GM18526 (cell line): ENCODE data around the gene CHRNA4.

Experiments
- POLR2A ChIP-seq: IDR thresholded peaks from 3 replicates; pipeline ENCODE4 v1.6.1; 2011; ENCODE audit not compliant: insufficient read length; ENCODE audit errors: extremely low read depth

Gene CHRNA4

DNA sequence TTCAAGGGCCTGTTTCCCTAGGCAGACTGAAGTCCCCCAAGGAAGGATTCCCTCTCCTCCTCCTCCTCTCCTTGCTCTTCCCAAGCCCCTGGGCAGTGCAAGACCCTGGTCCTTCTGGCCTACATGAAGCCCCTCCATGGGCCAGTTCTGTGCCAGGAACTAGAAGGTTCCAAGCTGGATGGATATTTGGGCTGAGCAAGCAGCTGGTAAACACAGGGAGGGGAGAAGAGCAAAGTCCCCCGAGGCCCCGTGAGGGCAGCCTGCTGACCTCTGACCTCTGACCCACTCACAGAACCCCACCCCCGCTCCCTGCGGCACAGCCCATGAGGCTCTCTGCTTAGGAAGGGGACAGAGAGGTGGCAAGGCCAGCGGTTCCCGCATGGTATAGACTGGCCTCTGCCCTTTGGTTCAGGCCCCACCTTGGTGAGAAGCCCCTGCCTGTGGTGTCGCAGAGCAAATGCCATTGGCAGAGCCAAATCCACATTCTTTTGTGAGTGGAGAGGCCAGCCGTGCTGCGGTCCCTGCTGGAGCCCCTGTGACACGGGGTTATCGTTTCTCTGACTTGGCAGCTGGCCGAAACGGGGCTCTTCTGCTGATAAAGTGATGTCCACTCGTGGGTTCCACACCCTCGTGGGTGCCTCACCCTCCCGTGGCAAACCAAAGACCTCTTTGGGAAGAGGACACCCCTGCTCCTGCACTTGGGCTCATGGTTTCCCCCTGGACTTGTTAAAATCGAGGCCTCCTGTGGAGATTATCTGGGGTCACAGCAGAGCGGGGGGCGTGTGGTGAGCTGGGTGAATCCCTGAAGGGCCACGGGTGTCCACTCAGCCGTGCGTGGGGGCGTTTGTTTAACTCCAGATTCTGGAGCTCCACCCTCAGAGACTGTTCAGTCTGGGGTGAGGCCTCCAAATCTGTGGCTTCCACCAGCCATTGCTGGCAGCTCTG, 2.1 kb upstream of the CHRNA4 start:
- TF ChIP-seq POLR2A: no peak

DNA sequence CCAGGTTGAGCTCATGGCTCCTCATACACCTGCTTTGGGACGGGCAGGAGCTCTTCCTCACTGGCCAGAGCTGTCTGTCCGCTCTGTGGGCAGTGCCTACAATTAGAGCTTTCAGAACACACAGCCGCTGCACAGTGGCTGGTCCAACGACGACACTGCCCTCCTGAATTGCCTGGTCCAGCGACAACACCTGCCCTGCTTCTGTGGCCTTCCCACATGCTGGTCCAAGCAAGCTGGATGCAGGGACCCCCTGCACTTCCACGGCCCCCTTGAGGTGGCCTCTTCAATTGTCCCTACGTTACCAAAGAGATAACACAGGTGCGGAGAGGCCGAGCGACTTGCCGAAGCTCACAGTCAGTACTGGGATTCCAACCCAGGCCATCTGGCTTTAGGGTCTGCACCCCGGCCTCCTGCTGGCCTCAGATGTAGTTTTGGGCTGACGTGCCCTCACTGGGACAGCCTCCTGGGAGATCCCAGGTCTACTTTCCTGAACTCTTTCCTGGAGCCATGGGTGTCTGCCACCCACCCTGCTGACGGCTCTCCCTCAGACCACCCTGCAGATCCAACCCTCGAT, 1.4 kb upstream of the CHRNA4 start:
- no peak for TF ChIP-seq POLR2A

DNA sequence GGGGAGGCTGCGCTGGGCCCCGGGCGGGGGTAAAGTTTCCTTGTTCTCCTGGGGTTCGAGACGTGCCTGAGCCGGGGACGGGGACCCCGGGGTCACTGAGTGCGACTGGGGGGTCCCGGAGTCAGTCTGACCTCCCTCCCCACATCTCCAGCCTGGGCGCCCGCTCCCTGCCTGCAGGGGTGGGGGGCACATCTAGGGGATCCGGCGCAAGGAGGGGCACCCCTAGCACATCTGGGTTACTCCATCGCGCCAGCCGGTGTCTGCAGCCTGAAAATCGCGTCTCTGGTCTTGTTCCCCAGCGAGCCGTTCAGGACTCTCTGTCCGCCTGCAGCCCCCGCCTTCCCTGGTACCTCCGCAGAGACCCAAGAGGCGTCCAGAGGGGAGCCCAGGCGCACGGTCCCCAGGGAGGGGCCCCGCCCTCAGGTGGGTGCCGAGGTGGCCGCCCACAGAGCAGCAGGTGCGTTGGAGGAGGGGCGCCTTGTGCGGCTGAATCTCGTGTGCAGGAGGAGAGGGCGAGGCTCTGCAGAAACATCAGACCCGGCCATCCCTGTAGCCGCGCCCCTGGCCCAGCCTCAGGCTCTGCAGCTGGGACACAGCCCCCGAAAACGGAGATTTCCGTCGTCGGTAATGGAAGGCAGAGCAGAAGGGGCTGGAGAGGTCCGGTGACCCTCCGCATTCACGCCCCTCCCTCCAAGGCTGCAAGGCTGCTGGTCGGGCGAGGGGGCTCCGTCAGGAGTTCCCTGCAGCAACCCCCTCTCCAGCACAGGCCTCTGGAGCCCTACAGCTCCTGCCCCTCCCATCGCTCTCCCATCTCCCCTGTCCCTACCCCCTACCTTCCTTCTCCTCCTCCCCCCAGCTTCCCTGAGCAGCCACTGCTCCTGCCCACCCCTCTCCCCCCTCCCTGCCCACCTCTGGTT, 628 bp upstream of the CHRNA4 start:
- no peak for TF ChIP-seq POLR2A

DNA sequence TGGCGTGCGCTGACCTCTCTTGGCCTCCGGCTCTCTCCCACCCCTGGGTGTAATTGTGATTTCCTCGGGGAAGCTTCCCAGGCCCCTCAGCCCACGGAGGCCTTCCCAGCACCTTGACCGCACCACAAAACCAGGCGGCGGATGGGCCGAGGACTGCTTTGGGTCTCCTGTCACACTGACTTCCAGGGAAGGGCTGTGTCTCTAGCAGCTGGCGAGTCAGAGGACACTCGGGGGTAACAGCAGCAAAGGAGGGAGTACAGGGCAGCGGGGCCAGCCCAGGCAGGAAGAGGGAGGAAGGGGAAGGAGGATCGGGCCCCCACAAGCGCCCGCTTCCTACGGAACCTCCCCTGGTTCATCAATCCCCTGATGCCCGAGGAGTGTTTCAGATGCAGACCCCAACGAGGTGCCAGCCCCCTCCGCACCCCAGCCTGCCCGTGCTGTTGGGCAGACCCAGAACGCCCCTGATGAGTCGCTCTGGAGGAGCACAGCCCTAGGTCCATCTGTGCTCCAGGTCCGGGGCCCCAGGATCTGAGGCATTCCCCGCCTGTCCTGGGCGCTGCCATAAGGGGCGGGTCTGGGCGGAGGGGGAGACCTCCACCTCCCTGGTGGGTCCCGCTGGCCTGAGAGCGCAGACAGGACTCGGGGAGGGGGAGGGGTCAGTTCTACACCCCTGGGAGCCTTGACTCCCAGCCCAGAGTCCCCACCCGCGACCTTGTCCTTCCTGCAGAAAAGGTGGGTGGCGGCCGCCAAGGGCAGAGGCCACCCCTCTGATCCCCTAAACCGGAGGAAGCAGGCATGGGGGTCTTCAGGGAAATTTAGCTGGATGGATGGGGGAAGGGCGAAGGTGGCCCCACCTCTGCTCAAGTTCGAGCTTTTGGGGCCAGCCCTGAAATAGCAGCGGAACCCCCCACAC, 956 bp downstream of the CHRNA4 start:
- no peak for TF ChIP-seq POLR2A

DNA sequence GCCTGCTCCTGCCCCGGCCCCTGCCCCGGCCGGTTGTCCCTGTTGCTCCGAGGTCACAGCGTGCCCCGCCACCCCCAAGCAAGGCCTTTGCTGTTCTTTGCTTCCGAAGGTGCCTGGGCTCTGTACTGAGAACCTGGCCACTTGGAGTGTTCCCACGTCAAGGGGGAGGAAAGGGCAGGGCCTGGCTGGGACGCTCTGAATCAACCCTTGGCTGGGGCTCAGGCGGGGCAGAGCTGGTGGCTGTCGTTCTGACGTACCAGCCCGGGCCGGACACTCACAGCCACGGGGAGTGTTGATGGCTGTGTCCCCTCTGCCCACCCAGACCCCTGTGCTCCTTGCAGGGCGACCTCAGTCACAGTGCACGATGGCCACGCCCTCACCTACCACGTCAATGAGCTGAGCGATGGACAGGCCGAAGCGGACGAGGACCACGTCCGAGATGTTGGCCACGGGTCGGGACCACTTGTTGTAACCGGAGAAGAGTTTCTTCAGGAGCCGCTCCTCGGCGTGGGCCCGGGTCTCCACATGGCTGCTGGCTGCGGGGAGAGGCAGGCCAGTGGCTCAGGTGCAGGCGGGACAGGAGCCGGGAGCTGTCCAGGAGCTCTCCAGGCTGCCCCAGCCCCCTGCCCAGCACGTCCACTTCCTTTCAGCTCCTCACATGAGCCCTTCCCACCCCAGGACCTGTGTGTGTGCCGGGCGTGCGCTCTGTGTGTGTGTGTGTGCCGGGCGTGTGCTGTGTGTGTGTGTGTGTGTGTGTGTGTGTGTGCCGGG, 1.8 kb downstream of the CHRNA4 start:
- no peak for TF ChIP-seq POLR2A

DNA sequence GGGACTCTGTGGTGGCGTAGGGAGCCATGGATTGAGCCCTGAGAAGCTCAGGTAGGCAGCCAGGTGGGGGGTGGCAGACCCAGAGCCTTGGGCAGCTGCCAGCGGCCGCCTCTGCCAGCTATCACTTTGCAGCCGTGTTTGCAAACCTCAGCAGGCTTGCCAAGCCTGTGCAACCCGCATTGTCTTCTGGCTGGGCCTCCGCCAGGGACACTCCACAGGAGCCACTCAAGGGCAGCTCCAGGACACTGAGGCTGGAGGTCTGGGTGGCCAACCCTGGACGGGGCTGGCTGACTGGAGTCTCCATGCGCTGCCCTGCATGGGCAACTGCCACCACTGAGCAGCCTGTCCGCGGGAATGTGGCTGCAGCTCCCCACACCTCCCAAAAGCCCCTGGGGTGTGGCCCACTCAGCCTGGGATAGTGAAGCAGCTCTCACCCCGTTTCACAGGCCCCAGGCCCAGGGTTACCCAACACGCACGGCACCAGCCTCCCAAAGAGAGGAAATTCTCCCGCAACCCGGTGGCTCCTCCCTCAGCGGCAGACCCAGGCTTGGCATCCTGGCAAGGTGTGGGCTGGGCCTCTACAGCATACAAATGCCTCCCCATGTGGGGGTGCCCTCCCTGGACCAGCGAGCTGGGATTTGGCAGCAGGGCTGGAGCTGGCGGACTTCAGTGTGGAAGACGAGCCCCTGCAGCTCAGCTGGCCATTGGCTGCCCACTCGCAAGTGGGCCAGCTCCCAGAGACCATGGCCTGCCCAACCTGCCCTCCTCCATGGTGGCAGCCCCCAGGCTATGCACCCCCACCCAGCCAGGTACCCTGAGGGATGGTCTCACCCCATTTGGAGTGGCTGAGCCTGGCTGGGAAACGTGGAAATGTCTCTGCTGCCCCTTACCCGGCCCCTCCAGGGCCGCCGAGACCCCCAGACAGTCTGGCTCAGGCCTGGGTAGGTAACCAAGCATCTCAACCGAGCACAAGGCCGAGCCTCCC, 2.9 kb downstream of the CHRNA4 start:
- no peak for TF ChIP-seq POLR2A

DNA sequence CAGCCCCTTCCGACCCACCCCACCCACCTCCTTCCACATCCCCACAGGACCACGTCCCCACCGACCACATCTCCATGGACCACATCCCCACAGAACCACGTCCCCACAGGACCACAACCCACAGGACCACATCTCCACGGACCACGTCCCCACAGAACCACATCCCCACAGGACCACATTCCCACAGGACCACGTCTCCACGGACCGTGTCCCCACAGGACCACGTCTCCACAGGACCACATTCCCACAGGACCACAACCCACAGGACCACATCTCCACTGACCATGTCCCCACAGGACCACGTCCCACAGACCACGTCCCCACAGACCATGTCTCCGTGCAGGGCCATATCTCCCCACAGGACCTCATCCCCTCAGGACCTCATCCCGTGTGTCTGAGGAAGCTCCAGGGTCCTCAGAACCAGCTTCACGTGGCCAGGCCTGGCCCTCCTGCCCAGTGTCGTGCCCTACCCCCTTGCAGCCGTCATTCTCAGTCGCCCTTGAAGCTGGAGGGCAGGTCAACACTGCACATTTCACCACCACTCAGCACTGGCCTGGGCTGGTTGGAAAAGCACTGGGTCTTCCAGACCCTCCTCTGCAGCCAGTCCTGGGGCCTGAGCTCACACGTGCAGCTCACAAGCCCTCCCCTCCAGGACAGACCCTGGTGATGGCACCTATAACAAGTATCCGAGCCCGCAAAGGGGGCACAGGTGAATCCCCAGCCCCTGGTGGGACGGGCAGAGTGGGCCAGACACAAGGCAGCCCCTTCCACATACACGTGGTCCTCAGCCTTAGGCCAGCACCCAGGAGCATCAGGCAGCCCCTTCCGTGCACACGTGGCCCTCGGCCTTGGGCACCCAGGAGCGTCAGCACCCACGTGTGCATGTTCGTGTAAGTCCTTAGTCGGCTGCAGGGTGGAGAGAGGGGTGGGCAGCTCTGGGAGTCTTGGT, 3.9 kb downstream of the CHRNA4 start:
- no peak for TF ChIP-seq POLR2A

DNA sequence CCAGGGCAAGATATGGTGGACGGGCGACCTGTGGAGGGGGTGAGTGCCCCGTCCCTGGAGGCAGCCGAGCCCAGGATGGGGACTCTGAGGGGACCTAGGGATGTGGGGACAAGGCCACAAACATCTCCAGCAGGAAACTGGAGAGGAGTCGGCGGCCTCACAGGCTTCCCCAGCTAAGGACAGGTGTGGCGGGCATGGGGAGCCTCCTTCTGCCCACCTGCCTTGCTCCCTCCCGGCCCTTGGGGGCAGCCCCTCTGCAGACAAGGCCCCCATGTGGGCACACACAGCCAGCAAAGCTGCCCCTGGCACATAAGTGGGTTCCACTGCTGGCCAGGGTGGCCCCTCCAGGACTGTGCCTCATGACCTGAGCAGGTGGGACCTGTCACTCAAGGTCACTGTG, 4.6 kb downstream of the CHRNA4 start:
- no peak for TF ChIP-seq POLR2A

DNA sequence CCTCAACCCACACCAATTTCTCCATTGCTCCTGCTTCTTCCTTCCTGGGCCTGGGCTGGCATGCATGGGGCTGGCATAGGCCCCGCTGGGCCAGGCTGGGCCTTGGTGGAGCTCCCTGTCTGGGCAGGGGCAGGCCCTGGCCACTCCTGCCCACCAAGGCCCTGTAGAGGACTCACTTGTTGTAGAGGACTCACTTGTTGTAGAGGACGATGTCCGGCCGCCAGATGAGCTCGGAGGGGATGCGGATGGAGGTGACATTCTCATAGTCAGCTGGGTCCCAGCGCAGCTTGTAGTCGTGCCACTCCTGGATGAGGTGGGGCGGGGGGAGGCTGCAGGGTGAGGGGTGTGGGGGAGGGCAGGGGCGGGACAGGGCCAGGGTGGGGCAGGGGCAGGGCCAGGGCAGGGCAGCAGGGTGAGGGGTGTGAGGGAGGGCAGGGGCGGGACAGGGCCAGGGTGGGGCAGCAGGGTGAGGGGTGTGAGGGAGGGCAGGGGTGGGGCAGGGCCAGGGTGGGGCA, 5.3 kb downstream of the CHRNA4 start:
- TF ChIP-seq POLR2A: no peak

DNA sequence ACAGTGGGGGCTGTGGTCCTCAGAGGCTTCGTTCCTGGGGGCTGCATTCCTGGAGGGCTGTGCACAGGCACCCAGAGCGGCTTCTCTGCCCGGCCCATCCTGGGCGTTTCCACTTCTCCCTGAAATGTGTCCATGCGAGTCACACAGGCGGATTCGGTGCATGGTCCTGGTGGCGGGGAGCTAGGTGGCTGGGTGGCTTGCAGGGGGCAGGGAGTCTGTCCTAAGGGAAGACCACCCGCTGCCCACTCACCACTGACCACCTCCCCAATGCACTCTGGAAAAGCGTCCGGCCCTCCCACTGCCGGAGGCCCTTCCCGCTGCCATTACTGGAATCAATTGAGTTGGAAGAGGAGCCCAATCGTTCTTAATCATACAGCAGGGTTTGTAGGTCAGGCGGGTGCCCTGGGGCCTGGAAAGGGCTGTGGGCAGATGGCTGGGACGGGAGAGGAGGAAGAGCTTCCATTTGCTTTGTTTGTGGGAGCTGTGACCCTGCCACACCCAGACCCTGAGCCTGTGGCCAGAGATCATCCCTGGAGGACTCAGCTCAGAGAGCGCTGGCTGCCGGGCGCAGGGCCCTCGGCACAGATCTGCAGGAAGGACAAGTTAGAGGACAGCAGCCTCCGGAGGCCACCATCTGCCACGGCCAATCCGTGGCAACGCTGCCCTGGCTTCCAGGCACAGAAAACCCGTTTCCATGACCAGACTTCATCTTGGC, 6.4 kb downstream of the CHRNA4 start:
- no peak for TF ChIP-seq POLR2A

DNA sequence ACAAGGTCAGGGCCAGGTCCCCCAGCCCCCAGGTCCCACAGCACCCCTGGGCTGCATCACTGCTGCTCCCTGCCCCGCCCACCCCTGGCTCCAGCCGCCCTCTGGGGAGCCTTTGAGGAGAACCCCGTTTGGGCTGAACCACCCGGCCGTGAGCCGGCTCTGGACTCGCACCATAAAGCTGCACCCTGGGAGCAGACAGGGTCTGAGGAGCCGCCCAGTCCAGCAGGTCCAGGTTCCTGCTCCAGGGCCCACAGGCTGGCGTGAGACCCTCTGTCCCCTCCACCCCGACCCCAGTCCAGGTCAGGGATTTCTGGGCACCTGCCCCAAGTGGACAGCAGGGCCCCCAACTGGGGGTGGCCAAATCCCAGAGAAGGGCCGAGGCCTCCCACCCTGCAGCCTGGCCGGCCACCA, 8.3 kb downstream of the CHRNA4 start:
- TF ChIP-seq POLR2A: no peak
